Stimulated activated effector memory CD8-positive, alpha-beta T cell treated with anti-CD3 and anti-CD28 coated beads, Interleukin-12 subunit alpha, Interleukin-12 subunit beta, amount 100 ng/mL, for 72 hours (primary cell): Measurements from ENCODE around the gene KRTAP5-4.

Experiments used
- ATAC-seq: fragments of 150-1000 bp; cut with Tn5 transposase; 2 replicates; pipeline ENCODE4 v1.10.0; 2021
- DNase-seq, 2 donors: peaks; one replicate each; pipeline ENCODE4 v3.0.0; 2021 to 2022; ENCODE audit warnings: low spot score in 2 of 2
- H3K27ac Mint-ChIP-seq: one replicate; pipeline ENCODE4 v1.8.0; 2022; ENCODE audit warnings: mild to moderate bottlenecking, mixed read lengths
- H3K36me3 Mint-ChIP-seq: one replicate; pipeline ENCODE4 v1.8.0; 2022; ENCODE audit warnings: mild to moderate bottlenecking, mixed read lengths
- H3K4me1 Mint-ChIP-seq: one replicate; pipeline ENCODE4 v1.8.0; 2022; ENCODE audit warnings: mixed read lengths
- H3K4me3 Mint-ChIP-seq: one replicate; pipeline ENCODE4 v1.8.0; 2022; ENCODE audit warnings: mild to moderate bottlenecking, mixed read lengths
- H3K9me3 Mint-ChIP-seq: one replicate; pipeline ENCODE4 v1.8.0; 2022; ENCODE audit warnings: mixed read lengths

The KRTAP5-4 gene

DNA sequence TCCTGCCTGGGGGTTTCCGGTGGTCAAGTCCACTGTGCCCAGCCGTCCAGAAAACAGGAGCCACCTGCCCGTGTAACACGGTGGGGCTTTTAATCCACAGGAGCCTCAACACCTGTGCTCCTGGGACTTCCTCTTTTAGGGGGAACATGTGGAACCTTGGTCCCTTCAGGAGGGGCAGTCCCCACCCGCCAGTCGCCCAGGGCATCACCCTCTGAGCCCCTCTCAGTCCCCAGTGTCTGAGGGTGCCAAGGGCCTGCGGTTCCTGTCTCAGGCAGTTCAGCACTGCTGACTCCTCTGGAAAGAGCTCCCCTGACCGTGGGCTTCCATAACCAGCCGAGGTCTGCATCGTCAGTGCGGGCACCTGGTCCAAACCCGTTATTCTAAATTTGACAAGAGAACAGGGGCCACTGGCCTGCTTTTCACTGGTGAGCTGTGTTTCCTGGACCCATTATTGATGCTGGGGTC is 23.5 kb upstream of the KRTAP5-4 start:
- peaks cover under 1% of the 10 kb centered on the region for H3K4me1 Mint-ChIP-seq
- H3K4me3 Mint-ChIP-seq, result no peak overlapping the region
- no peaks in the 10 kb centered on the region for H3K9me3 Mint-ChIP-seq
- H3K27ac Mint-ChIP-seq, result no peak overlapping the region
- H3K36me3 Mint-ChIP-seq, result no peaks in the 10 kb centered on the region
- DNase-seq, result no peak
- no peak for ATAC-seq

DNA sequence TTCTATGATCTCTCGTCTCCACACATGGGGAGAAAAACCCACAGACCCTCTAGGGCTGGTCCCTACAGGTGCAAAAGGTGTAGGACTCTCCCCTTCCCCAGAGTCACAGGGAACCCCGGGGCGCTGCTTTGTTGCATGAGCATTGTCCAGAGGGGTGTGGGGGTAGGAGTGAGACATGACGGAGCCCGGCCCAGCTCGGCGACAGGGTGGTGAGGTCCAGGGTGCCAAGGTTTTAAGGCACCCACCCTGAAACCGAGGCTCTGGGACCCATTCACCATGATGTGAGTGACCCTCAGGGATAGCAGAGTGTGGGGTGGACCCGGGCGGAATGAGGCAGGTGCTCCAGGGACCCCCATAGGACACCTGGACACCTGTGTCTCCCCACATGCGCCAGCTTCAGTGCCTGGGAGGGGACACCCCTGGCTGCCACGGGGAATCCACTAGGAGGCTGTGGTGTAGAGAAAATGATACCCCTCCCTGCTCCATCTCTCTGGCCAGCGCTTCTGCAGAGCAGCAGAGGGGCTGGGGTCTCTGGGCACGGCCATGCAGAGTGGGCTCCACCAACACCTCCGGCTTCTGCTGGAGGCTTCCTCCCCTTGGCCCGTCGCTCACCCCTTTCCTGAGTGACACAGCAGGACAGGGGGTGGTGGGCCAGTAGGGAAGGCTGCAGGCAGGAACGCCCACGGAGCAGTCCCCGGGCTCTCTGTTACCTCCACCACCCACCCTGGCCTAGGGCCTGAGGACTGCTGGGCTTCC is 22.8 kb upstream of the KRTAP5-4 start:
- H3K9me3 Mint-ChIP-seq, result no peaks in the 10 kb centered on the region
- no peak overlapping the region for H3K4me3 Mint-ChIP-seq
- H3K4me1 Mint-ChIP-seq, result peaks cover 6% of the 10 kb centered on the region
- peak overlapping the region; percentile 32 for H3K27ac Mint-ChIP-seq
- ATAC-seq (no peak), DNase-seq (no peak)
- H3K36me3 Mint-ChIP-seq, result no peaks in the 10 kb centered on the region

DNA sequence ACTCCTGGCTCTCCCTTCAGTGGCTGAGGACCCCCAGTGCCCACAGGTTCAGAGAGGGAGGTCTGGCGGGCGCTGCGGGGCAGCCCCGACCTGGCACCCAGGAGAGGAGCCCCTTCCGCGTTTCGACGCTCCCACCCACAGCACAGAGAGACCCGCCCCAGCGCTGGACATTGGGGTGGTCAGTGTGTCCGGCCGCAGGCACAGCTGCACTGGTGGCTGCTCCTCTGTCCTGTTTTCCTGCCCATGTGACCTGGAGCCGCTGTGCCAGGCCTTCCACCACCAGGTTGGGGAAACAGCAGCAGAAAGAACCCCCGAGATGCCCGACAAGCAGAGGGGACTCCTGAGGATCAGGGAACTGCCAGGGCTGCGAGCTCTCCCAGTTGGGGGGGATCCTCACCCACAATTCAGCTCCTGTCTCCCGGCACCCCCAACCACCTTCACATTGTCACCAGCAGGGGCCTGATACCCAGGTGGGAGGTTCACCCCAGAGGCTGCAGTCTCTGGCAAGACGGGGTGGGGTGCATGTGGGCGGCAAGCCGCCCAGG is 21.3 kb upstream of the KRTAP5-4 start:
- Mint-ChIP-seq H3K4me3 (no peak overlapping the region), H3K9me3 (no peaks in the 10 kb centered on the region), H3K36me3 (no peaks in the 10 kb centered on the region), H3K4me1 (peaks cover 7% of the 10 kb centered on the region), H3K27ac (no peak overlapping the region)
- DNase-seq, result no peak
- no peak for ATAC-seq

DNA sequence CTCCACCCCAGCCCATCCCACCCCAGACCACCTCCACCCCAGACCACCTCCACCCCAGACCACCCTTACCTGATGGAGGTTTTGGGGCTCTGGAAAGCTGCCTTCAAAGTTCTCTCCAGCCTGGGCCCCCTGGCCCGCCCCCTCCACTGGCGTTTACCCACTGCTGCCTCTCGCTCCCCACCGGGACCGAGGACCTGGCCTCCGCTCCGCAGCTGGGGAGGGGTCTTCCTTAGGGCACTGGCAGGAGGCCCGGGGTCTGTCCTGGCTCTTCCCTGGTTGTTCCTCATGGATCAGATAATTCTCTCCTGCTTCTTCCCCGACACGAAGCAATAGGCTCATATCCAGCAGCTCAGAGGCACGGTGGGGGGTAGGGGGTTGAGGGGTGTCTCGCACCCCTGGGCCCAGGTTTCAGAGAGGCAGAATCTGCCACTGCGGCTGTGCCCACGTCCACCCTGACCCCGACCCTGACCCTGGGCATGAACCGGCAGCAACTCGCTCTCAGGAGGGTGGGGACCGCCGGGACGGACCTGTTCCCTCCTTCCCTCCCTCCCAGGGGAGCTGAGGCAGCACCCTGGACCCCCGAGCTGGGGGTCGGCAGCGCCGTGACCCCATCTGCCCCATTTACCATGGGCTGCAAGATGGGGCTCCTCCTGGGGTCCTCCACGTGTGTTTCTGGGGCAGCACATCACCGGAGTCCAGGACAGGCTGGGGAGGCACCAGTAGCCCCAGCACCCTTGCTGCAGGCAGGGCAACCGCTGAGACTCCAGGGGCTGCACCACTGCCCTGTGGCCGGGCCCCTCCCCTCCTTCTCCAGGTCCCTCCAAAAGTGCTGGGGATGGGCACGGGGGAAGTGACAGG is 20.6 kb upstream of the KRTAP5-4 start:
- no peaks in the 10 kb centered on the region for H3K36me3 Mint-ChIP-seq
- no peak overlapping the region for H3K27ac Mint-ChIP-seq
- H3K9me3 Mint-ChIP-seq, result no peaks in the 10 kb centered on the region
- no peak for DNase-seq
- H3K4me1 Mint-ChIP-seq, result peaks cover 7% of the 10 kb centered on the region
- no peak overlapping the region for H3K4me3 Mint-ChIP-seq
- no peak for ATAC-seq

DNA sequence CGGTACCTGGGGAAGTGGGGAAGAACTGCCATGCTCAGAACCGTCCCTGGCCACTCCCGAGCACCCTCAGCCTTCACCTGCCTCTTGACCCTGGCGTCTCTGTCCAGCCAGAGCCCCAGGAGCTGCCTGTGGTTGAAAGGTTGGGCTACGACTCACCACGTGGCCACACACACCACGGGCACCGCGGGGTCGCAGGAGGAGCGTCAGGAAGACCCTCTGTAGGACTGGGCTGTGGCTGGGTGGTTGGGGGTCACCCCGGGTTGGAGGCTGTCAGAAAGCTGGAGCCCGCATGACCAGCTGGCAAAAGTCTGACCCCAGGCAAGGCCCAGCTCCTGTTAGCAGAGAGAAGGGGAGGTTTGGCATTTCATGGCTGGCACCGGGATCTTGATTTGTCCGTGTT is 19.2 kb upstream of the KRTAP5-4 start:
- no peaks in the 10 kb centered on the region for H3K9me3 Mint-ChIP-seq
- no peak overlapping the region for H3K27ac Mint-ChIP-seq
- H3K36me3 Mint-ChIP-seq, result no peaks in the 10 kb centered on the region
- ATAC-seq (no peak), DNase-seq (no peak)
- no peak overlapping the region for H3K4me3 Mint-ChIP-seq
- H3K4me1 Mint-ChIP-seq, result peaks cover 7% of the 10 kb centered on the region

DNA sequence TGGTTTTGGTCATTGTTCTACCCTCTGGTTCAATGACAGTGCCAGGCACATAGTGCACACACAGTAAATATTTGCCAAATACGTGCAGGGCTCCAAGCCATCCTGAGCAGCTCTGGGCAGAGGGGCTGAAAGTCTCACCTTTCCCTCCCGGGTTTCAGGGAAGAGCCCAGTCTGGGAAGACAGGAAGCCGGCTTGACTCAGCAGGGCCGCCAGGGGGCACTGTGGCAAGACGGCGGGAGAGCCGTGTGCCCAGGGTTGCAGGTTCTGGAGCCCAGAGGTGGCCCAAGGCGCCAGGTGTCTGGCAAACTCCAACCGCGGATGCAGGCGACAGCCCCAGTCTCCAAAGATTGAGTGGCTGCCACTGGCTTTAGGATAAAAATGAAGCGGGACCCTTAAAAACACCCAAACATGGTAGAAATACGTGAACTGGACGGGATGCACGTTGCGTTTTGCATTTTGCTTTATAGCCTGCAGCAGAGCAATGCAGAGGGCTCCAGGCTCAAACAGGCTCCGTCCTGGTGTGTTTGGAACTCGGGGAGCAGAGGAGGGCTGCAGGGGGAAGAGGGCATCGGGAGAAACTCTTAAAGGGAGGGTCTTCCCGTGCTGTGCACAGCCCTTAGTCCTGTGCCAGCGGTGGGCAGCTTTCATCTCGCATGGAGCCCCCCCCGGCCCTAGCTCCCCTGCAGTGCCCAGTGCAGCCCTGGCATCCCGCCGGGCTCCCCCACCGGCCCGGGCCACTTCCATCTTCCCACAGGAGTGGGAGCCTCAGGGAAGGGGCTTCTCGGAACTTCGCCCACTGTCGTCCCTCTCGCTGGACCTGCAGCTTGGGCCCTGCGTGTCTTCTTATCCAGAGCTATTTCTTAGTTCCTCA is 18.4 kb upstream of the KRTAP5-4 start:
- H3K4me3 Mint-ChIP-seq, result no peak overlapping the region
- ATAC-seq (no peak), DNase-seq (no peak)
- no peaks in the 10 kb centered on the region for H3K9me3 Mint-ChIP-seq
- H3K27ac Mint-ChIP-seq, result no peak overlapping the region
- peaks cover 7% of the 10 kb centered on the region for H3K4me1 Mint-ChIP-seq
- no peaks in the 10 kb centered on the region for H3K36me3 Mint-ChIP-seq

DNA sequence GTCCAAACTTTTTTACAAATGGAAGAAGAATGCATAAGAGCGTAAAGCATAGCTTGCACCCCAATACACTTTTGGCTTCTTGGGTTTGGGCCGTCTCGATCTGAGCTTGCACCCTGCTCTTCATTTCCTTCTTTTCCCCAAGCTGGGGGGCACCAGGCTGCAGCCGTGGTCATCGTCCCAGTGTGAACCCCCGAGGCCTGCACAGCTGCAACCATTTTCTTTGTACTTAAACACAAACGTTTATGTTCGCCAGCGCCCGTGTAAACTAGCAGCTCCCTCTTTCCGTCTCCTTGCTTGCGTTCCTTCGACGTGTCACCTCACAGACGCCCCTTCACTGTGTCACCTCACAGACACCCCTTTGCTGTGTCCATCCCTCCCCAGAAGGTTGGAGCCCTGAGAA is 17.7 kb upstream of the KRTAP5-4 start:
- H3K27ac Mint-ChIP-seq, result no peak overlapping the region
- peaks cover 7% of the 10 kb centered on the region for H3K4me1 Mint-ChIP-seq
- H3K9me3 Mint-ChIP-seq, result no peaks in the 10 kb centered on the region
- H3K36me3 Mint-ChIP-seq, result no peaks in the 10 kb centered on the region
- no peak for ATAC-seq
- H3K4me3 Mint-ChIP-seq, result no peak overlapping the region
- DNase-seq, result no peak

DNA sequence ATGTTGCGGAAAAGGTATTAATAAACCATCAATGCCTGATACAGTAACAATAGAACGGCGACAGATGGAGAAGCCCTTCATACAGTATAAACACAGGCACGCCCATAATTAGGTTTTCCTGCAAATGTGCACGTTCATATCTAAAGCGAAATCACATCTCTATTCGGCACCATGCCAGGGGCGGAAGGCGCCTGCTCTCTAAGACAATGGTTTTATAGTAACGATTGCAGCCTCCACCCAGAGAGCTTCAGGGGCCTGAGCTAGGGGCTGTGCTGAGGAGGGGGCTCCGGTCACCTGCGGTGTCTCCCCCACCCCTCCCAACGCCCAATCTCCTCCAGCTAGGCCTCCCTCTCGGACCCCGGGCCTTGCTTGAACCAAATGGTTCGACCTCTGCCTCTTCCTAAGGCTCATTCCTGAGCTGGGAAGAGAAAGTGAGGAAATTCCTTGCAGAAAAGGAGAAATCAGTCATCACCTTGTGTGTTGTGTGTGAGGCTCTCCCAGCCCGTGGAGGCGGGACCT is 17.2 kb upstream of the KRTAP5-4 start:
- no peaks in the 10 kb centered on the region for H3K9me3 Mint-ChIP-seq
- ATAC-seq (no peak), DNase-seq (no peak)
- H3K27ac Mint-ChIP-seq, result no peak overlapping the region
- no peak overlapping the region for H3K4me3 Mint-ChIP-seq
- H3K4me1 Mint-ChIP-seq, result peaks cover 7% of the 10 kb centered on the region
- H3K36me3 Mint-ChIP-seq, result no peaks in the 10 kb centered on the region

DNA sequence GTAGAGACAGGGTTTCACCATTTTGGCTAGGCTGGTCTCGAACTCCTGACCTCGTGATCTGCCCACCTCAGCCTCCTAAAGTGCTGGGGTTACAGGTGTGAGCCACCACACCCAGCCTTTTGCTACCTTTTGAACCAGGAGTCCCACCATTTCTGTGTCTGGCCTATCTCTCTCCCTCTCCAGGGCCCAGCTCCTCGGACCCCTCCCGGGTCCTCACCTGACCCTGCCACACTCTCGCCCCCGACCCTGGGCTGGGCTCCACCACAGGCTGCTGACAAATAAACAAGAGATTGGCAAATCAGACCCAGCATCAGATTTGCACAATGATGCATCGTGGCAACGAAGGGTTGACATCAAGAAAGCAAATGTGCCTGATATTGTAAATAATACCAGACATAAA is 16.4 kb upstream of the KRTAP5-4 start:
- ATAC-seq (no peak), DNase-seq (no peak)
- H3K4me1 Mint-ChIP-seq, result peaks cover 7% of the 10 kb centered on the region
- H3K36me3 Mint-ChIP-seq, result no peaks in the 10 kb centered on the region
- no peak overlapping the region for H3K27ac Mint-ChIP-seq
- no peak overlapping the region for H3K4me3 Mint-ChIP-seq
- H3K9me3 Mint-ChIP-seq, result no peaks in the 10 kb centered on the region

DNA sequence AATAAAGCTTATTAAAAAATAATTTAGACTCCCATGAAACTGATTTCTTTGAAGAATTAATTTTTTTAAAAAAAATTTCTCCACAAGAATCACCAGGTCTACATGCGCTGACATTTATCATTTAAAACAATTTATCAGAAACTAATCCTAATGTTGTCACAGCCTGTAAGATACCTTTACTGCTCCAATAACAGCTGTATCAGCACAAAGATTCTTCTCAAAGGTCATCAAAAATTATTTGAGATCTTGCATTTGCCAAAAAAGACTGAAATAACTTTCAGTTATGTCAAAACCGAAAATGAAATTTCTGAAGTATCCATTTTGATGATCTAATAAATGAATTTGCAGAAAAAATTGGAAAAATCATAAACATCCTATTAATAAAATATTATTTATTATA is 15.7 kb upstream of the KRTAP5-4 start:
- no peak overlapping the region for H3K4me3 Mint-ChIP-seq
- no peaks in the 10 kb centered on the region for H3K9me3 Mint-ChIP-seq
- peaks cover 9% of the 10 kb centered on the region for H3K4me1 Mint-ChIP-seq
- H3K36me3 Mint-ChIP-seq, result no peaks in the 10 kb centered on the region
- ATAC-seq (no peak), DNase-seq (no peak)
- no peak overlapping the region for H3K27ac Mint-ChIP-seq

DNA sequence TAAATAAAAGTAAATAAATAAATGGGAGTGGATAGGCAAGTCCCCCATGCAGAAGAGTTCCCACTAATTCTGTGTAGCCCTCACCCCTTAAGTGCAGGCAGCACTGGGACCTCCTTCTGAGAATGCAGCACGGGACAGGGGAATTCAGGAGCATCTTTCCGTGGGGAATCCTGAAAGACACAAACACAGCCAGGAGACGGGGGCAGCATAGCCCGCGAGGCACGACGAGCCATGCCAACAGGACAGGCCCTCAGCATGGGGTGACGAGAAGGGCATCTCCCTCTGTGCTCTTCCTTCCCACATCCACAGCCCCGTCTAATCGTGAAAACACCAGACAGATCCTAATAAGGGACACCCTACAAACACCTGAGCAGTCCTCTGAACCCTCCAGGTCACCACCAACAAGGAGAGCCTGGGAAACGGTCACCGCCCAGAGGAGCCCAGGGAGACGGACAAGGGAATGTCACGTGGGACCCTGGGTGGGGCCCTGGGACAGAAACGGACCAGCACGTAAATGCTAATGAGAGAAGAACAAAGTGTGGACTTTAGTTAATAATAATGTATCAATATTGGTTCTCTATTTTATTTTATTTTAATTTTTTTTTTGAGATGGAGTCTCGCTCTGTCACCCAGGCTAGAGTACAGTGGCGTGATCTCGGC is 14.5 kb upstream of the KRTAP5-4 start:
- Mint-ChIP-seq H3K27ac (no peak overlapping the region), H3K4me1 (peaks cover 17% of the 10 kb centered on the region), H3K9me3 (no peaks in the 10 kb centered on the region), H3K36me3 (no peaks in the 10 kb centered on the region), H3K4me3 (no peak overlapping the region)
- no peak for DNase-seq
- no peak for ATAC-seq

DNA sequence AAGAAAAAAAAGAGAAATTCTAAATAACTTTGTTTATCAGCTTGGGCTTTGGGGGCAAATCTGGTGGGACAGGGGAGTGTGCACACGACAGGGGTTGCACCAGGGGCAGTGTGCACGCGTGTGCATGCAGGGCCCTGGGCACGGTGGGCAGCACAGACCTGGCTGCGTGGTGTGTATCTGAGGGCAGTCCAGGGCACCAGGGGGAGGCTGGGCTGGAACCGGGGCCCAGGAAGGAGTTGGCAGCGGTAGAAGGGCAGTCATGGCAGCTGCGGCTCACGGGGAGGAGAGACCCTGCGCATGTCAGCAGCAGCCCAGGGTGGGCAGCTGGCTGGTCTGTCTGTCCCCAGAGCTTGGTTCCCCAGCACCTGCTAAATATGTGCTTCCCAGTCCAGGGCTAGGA is 11.9 kb upstream of the KRTAP5-4 start:
- no peak overlapping the region for H3K27ac Mint-ChIP-seq
- peaks cover 16% of the 10 kb centered on the region for H3K4me1 Mint-ChIP-seq
- H3K36me3 Mint-ChIP-seq, result no peaks in the 10 kb centered on the region
- no peak for ATAC-seq
- H3K9me3 Mint-ChIP-seq, result no peaks in the 10 kb centered on the region
- no peak for DNase-seq
- no peak overlapping the region for H3K4me3 Mint-ChIP-seq

DNA sequence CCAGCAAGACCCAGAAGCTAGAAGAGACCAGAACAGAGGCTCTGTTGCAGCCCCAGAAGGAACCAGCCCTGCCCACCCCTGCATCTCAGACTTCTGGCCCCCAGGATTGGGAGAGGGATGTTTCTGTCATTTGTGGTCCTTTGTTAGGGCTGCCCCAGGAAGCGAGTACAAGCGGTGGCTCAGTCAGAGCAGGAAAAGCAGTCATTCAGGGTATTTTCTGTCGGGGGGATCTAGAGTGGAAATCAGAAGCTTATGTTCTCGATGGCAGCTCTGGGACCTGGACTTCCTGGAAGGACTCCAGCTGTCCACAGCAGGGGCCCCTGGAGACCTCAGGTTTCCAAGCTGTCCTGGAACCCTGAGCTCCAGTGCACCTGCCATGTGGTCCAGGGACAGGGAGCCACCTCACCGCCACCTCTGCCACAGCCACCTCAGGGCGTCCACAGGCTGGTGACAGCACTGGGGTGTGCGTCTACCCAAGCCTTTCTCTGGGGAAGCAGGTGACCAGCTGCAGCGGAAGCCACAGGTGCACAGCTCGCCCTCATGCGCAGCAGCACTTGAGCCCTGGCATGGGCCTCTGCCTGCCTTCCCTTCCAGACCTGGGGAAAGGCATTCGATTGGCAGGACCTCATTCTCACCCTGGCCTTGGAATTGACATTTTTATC is 10.2 kb upstream of the KRTAP5-4 start:
- H3K27ac Mint-ChIP-seq, result no peak overlapping the region
- no peak overlapping the region for H3K4me3 Mint-ChIP-seq
- H3K36me3 Mint-ChIP-seq, result no peaks in the 10 kb centered on the region
- peaks cover 18% of the 10 kb centered on the region for H3K4me1 Mint-ChIP-seq
- H3K9me3 Mint-ChIP-seq, result no peaks in the 10 kb centered on the region
- peak; percentile 61 for ATAC-seq
- DNase-seq, result no peak

DNA sequence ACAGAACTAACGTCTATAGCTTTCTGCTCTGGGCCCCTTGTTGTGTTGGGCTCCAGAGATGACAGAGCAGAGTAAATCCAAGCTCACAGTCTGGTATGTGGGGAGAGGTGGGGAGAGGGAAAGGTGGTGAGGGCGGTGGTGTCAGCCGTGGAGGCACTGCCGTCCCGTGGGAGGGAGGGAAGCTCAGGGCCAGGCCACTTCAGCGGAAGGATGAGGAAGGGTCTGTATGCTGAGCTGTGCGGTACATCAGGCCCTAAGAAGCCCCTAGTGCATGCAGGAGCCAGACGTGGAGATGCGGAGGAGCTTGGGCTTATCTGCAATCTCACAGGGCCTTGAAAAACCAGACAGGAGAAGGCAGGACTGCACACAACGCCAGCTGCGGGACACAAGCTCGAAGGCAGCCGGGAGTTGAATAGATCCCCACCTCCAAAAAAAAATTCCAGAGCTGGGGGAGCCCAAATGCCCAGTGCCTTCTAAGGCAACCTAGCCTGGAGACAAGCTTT is 9.2 kb upstream of the KRTAP5-4 start:
- Mint-ChIP-seq H3K9me3 (no peaks in the 10 kb centered on the region), H3K4me3 (no peak overlapping the region), H3K27ac (no peak overlapping the region), H3K36me3 (no peaks in the 10 kb centered on the region), H3K4me1 (peaks cover 18% of the 10 kb centered on the region)
- DNase-seq, result no peak
- ATAC-seq, result no peak
